Spleen (tissue), 7 donors: Measurements from ENCODE around the gene LPCAT1.

Source experiments
- CTCF ChIP-seq, 11 experiments: fragments of 200-600 bp in 7 of 11; fragments of 450-650 bp in 4 of 11; sonication (generic) in 4 of 11; IDR thresholded peaks in 8 of 11; conservative IDR thresholded peaks in 3 of 11; 1 replicate in 7 of 11; 2 replicates in 4 of 11; pipeline versions ENCODE4 v1.4.0 to v1.8.0; 2016 to 2021; ENCODE audit warnings: antibody characterized with exemption in 11 of 11, inconsistent platforms in 4 of 11, mild to moderate bottlenecking in 1 of 11
- POLR2A ChIP-seq, 3 donors: fragments of 450-650 bp; IDR thresholded peaks; one replicate each; pipeline ENCODE4 v1.5.1; 2017; ENCODE audit warnings: antibody characterized with exemption in 3 of 3, mild to moderate bottlenecking in 1 of 3
- donor health status: DM: no; HTN: no; CAD: no; lungs with moderate emphysema.
- donor health status: DM: no; HTN: no; CAD: no.
- donor health status: DM: no; HTN: no; CAD: no.

GRCh38 chr5:1429066-1429465 is 94.7 kb downstream of the LPCAT1 start:
- TF ChIP-seq CTCF (IDR thresholded peaks at IDR 0.05 in 8 of 11, conservative IDR thresholded peaks at IDR 0.05 in 3 of 11): no peak
- no peak for TF ChIP-seq POLR2A (IDR thresholded peaks at IDR 0.05)
